ENCODE results near the gene JAKMIP3.

JAKMIP3 gene

GRCh38 chr10:132065491-132066105, at the start of gene JAKMIP3:
Gene JAKMIP3 (plus strand): TSS chr10:132065946. CDS start chr10:132104809, 38,863 bp downstream.
- FAIRE-seq, result peak; percentile 61

GRCh38 chr10:132016514-132016913, 49.2 kb upstream of the JAKMIP3 start:
- FAIRE-seq, result no peak

- FAIRE-seq, result no peak
These were observed 47.3 kb upstream of the JAKMIP3 start for GRCh38 chr10:132018446-132018845.

- no peak for FAIRE-seq
These were observed 46.4 kb upstream of the JAKMIP3 start for GRCh38 chr10:132019366-132019765.

- FAIRE-seq, result no peak
These were observed 45.3 kb upstream of the JAKMIP3 start for GRCh38 chr10:132020456-132020855.

- no peak for FAIRE-seq
These were observed 44.7 kb upstream of the JAKMIP3 start for GRCh38 chr10:132021046-132021445.

- FAIRE-seq, result no peak
These were observed 44.1 kb upstream of the JAKMIP3 start for GRCh38 chr10:132021504-132022143.

- FAIRE-seq, result no peak
These were observed 43.5 kb upstream of the JAKMIP3 start for GRCh38 chr10:132022241-132022640.

GRCh38 chr10:132023092-132023811, 42.5 kb upstream of the JAKMIP3 start:
- peak; percentile 71 for FAIRE-seq

- no peak for FAIRE-seq
These were observed 38.2 kb upstream of the JAKMIP3 start for GRCh38 chr10:132027423-132027983.

- no peak for FAIRE-seq
These were observed 37.0 kb upstream of the JAKMIP3 start for GRCh38 chr10:132028706-132029105.

GRCh38 chr10:132030898-132031463, 34.8 kb upstream of the JAKMIP3 start:
- FAIRE-seq, result no peak

GRCh38 chr10:132033632-132034031, 32.1 kb upstream of the JAKMIP3 start:
- no peak for FAIRE-seq

GRCh38 chr10:132035476-132035875, 30.3 kb upstream of the JAKMIP3 start:
- FAIRE-seq, result no peak

- no peak for FAIRE-seq
These were observed 29.4 kb upstream of the JAKMIP3 start for GRCh38 chr10:132036153-132036886.

- no peak for FAIRE-seq
These were observed 28.7 kb upstream of the JAKMIP3 start for GRCh38 chr10:132036887-132037675.

GRCh38 chr10:132037676-132037975, 28.1 kb upstream of the JAKMIP3 start:
- FAIRE-seq, result no peak

- FAIRE-seq, result no peak
These were observed 26.4 kb upstream of the JAKMIP3 start for GRCh38 chr10:132039371-132039770.

GRCh38 chr10:132040046-132040445, 25.7 kb upstream of the JAKMIP3 start:
- no peak for FAIRE-seq

GRCh38 chr10:132041340-132041739, 24.4 kb upstream of the JAKMIP3 start:
- no peak for FAIRE-seq

GRCh38 chr10:132043861-132044695, 21.7 kb upstream of the JAKMIP3 start:
- no peak for FAIRE-seq
